ENCODE measurements around the gene FCHO2. TPM values are rescaled to one million over a fixed set of nuclear protein-coding genes. Genes with fewer than 3 reads are reported as not detected.
A peak's percentile ranks its signal among the peaks of the same experiment; 100 is the strongest.
"Not testable (repeated sequence)": the region's sequence is repeated elsewhere in the genome, so short reads cannot be mapped to it uniquely, and the experiment has no call there.

FCHO2 gene
- total RNA-seq, 1 donor from 2014 or later = 32.4 TPM

DNA sequence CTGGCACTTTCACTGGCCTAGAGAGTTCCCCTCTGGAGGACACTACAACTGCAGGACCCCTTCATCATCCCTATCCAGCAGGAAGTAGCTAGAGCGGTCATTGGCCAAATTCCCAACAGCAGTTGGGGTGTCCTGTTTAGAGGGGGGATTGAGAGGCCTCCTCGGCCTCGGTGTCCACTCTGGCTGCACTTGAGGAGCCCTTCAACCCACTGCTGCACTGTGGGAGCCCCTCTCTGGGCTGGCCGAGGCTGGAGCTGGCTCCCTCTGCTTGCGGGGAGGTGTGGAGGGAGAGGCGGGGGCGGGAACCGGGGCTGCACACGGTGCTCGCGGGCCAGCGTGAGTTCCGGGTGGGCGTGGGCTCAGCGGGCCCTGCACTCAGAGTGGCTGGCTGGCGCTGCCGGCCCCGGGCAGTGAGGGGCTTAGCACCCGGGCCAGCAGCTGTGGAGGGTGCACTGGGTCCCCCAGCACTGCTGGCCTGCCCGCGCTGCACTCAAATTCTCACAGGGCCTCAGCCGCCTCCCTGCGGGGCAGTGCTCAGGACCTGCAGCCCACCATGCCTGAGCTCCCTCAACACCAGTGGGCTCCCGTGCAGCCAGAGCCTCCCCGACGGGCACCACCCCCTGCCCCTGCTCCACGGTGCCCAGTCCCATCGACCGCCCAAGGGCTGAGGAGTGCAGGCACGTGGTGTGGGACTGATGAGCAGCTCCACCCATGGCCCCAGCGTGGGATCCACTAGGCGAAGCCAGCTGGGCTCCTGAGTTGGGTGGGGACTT is 20.7 kb upstream of the FCHO2 start:
- H3K27me3 ChIP-seq (ENCODE audit: control insufficient read depth in 3 of 3, insufficient read depth in 3 of 3, low read length in 3 of 3); H3K4me1 ChIP-seq (ENCODE audit: control insufficient read depth in 3 of 3, insufficient read depth in 3 of 3, low read length in 3 of 3); H3K4me3 ChIP-seq (ENCODE audit: low read length in 3 of 3); H3K9ac ChIP-seq (ENCODE audit: low read depth in 1 of 3, low read length in 3 of 3); H3K27ac ChIP-seq (ENCODE audit: low read depth, low read length); H3K9me3 ChIP-seq (ENCODE audit: control insufficient read depth in 3 of 3, low read length in 3 of 3); H3K36me3 ChIP-seq (ENCODE audit: control insufficient read depth in 3 of 3, insufficient read depth in 3 of 3, low read length in 3 of 3): not testable (repeated sequence)

DNA sequence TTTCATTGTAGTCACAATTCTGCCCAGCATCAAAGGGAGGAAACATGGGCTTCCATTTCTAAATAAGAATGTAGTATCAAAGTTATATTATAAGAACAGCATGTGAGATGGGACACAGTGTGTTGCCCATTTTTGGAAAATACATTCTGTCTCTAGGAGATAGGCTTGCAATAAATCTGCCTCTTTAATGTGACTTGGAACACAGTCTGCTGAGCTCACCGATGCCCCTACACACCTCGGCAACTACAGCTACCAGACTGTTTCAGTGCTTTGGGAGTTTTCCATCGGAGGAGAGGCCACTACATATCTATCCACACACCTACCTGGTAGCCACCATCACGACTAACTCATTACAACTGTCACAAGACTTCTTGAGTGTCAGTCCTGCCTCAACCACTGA is 18.9 kb upstream of the FCHO2 start:
- H3K36me3 ChIP-seq (ENCODE audit: control insufficient read depth in 3 of 3, insufficient read depth in 3 of 3, low read length in 3 of 3) = no peaks in the 10 kb centered on the region
- no peak overlapping the region for H3K27ac ChIP-seq (ENCODE audit: low read depth, low read length)

GRCh38 chr5:72937517-72938061 is 18.3 kb upstream of the FCHO2 start:
- H3K9ac ChIP-seq (ENCODE audit: low read depth in 1 of 3, low read length in 3 of 3) = no peak overlapping the region
- H3K36me3 ChIP-seq (ENCODE audit: control insufficient read depth in 3 of 3, insufficient read depth in 3 of 3, low read length in 3 of 3) = no peaks in the 10 kb centered on the region
- H3K27ac ChIP-seq (ENCODE audit: low read depth, low read length) = peak overlapping the region; percentile 15
- H3K4me3 ChIP-seq (ENCODE audit: low read length in 3 of 3) = peak overlapping the region in 1 of 3 donors; percentile 8
- H3K4me1 ChIP-seq (ENCODE audit: control insufficient read depth in 3 of 3, insufficient read depth in 3 of 3, low read length in 3 of 3) = peaks cover 0 to 4% (median 2%) of the 10 kb centered on the region in 3 donors
- H3K27me3 ChIP-seq (ENCODE audit: control insufficient read depth in 3 of 3, insufficient read depth in 3 of 3, low read length in 3 of 3) = no peaks in the 10 kb centered on the region
- H3K9me3 ChIP-seq (ENCODE audit: control insufficient read depth in 3 of 3, low read length in 3 of 3) = no peaks in the 10 kb centered on the region

More for the DNA sequence above, 18.9 kb upstream of the FCHO2 start:
- Histone ChIP-seq H3K4me3 (ENCODE audit: low read length in 3 of 3) (no peak overlapping the region), H3K27me3 (ENCODE audit: control insufficient read depth in 3 of 3, insufficient read depth in 3 of 3, low read length in 3 of 3) (no peaks in the 10 kb centered on the region), H3K9me3 (ENCODE audit: control insufficient read depth in 3 of 3, low read length in 3 of 3) (no peaks in the 10 kb centered on the region), H3K4me1 (ENCODE audit: control insufficient read depth in 3 of 3, insufficient read depth in 3 of 3, low read length in 3 of 3) (peaks cover 0 to 4% (median 2%) of the 10 kb centered on the region in 3 donors), H3K9ac (ENCODE audit: low read depth in 1 of 3, low read length in 3 of 3) (no peak overlapping the region)

DNA sequence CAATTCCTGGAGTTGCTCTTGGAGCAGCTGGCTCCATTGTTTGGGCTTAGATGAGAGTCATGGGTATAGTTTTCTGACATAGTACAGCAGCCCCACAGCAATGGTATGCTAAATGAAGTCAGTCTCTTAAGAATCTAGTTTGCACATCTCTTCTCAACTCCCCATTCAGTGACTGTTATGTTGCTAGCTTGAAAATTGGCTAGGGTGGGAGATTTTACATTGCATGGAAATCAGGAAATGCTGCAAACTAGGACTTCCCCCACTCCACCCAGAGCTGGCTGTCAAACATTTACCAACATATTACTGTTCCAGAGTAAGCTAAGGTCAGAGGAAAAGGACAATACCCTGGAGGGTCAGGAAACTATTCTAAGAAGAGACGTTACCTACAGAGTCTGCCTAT is 17.6 kb upstream of the FCHO2 start:
- Histone ChIP-seq H3K9ac (ENCODE audit: low read depth in 1 of 3, low read length in 3 of 3) (no peak overlapping the region), H3K4me1 (ENCODE audit: control insufficient read depth in 3 of 3, insufficient read depth in 3 of 3, low read length in 3 of 3) (peaks cover 0 to 4% (median 2%) of the 10 kb centered on the region in 3 donors), H3K4me3 (ENCODE audit: low read length in 3 of 3) (no peak overlapping the region), H3K36me3 (ENCODE audit: control insufficient read depth in 3 of 3, insufficient read depth in 3 of 3, low read length in 3 of 3) (no peaks in the 10 kb centered on the region), H3K27ac (ENCODE audit: low read depth, low read length) (peak overlapping the region; percentile 15), H3K27me3 (ENCODE audit: control insufficient read depth in 3 of 3, insufficient read depth in 3 of 3, low read length in 3 of 3) (no peaks in the 10 kb centered on the region), H3K9me3 (ENCODE audit: control insufficient read depth in 3 of 3, low read length in 3 of 3) (no peaks in the 10 kb centered on the region)

GRCh38 chr5:72940082-72940481 is 15.8 kb upstream of the FCHO2 start:
- H3K27ac ChIP-seq (ENCODE audit: low read depth, low read length) = no peak overlapping the region
- no peak overlapping the region for H3K9ac ChIP-seq (ENCODE audit: low read depth in 1 of 3, low read length in 3 of 3)
- H3K36me3 ChIP-seq (ENCODE audit: control insufficient read depth in 3 of 3, insufficient read depth in 3 of 3, low read length in 3 of 3) = no peaks in the 10 kb centered on the region

GRCh38 chr5:72943307-72943706 is 12.5 kb upstream of the FCHO2 start:
- H3K27ac ChIP-seq (ENCODE audit: low read depth, low read length) = no peak overlapping the region
- H3K4me3 ChIP-seq (ENCODE audit: low read length in 3 of 3) = no peak overlapping the region
- no peaks in the 10 kb centered on the region for H3K4me1 ChIP-seq (ENCODE audit: control insufficient read depth in 3 of 3, insufficient read depth in 3 of 3, low read length in 3 of 3)
- H3K9me3 ChIP-seq (ENCODE audit: control insufficient read depth in 3 of 3, low read length in 3 of 3) = no peaks in the 10 kb centered on the region
- H3K27me3 ChIP-seq (ENCODE audit: control insufficient read depth in 3 of 3, insufficient read depth in 3 of 3, low read length in 3 of 3) = no peaks in the 10 kb centered on the region
- H3K36me3 ChIP-seq (ENCODE audit: control insufficient read depth in 3 of 3, insufficient read depth in 3 of 3, low read length in 3 of 3) = no peaks in the 10 kb centered on the region
- H3K9ac ChIP-seq (ENCODE audit: low read depth in 1 of 3, low read length in 3 of 3) = no peak overlapping the region

More at GRCh38 chr5:72940082-72940481, 15.8 kb upstream of the FCHO2 start:
- Histone ChIP-seq H3K4me3 (ENCODE audit: low read length in 3 of 3) (no peak overlapping the region), H3K9me3 (ENCODE audit: control insufficient read depth in 3 of 3, low read length in 3 of 3) (no peaks in the 10 kb centered on the region), H3K27me3 (ENCODE audit: control insufficient read depth in 3 of 3, insufficient read depth in 3 of 3, low read length in 3 of 3) (no peaks in the 10 kb centered on the region), H3K4me1 (ENCODE audit: control insufficient read depth in 3 of 3, insufficient read depth in 3 of 3, low read length in 3 of 3) (peaks cover 0 to 4% (median 2%) of the 10 kb centered on the region in 3 donors)

DNA sequence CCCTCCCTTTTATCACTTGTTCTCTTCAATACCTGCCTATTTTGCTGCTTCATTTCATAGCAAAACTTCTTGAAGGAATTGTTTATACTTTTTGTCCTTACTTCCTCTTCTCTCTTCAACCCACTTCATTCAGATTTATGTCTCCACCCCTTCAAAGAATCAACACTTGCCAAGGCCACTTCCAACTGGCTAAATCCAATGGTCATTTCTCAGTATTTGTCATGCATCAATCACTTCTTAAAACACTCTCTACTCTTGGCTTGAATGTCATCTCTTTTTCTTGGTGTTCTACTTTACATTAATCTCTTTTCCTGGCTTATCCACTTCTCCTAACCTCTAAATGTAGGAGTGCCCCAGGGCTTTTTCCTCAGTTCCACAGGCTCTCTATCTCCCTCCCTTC is 8.3 kb upstream of the FCHO2 start:
- Histone ChIP-seq H3K36me3 (ENCODE audit: control insufficient read depth in 3 of 3, insufficient read depth in 3 of 3, low read length in 3 of 3) (no peaks in the 10 kb centered on the region), H3K9ac (ENCODE audit: low read depth in 1 of 3, low read length in 3 of 3) (no peak overlapping the region), H3K27ac (ENCODE audit: low read depth, low read length) (no peak overlapping the region), H3K9me3 (ENCODE audit: control insufficient read depth in 3 of 3, low read length in 3 of 3) (no peaks in the 10 kb centered on the region), H3K4me3 (ENCODE audit: low read length in 3 of 3) (no peak overlapping the region), H3K27me3 (ENCODE audit: control insufficient read depth in 3 of 3, insufficient read depth in 3 of 3, low read length in 3 of 3) (no peaks in the 10 kb centered on the region), H3K4me1 (ENCODE audit: control insufficient read depth in 3 of 3, insufficient read depth in 3 of 3, low read length in 3 of 3) (no peaks in the 10 kb centered on the region)

GRCh38 chr5:72949481-72949880 is 6.4 kb upstream of the FCHO2 start:
- Histone ChIP-seq H3K27me3 (ENCODE audit: control insufficient read depth in 3 of 3, insufficient read depth in 3 of 3, low read length in 3 of 3) (no peaks in the 10 kb centered on the region), H3K4me3 (ENCODE audit: low read length in 3 of 3) (no peak overlapping the region), H3K36me3 (ENCODE audit: control insufficient read depth in 3 of 3, insufficient read depth in 3 of 3, low read length in 3 of 3) (no peaks in the 10 kb centered on the region), H3K9me3 (ENCODE audit: control insufficient read depth in 3 of 3, low read length in 3 of 3) (no peaks in the 10 kb centered on the region), H3K4me1 (ENCODE audit: control insufficient read depth in 3 of 3, insufficient read depth in 3 of 3, low read length in 3 of 3) (peaks cover under 1 to 3% (median under 1%) of the 10 kb centered on the region in 3 donors), H3K27ac (ENCODE audit: low read depth, low read length) (no peak overlapping the region), H3K9ac (ENCODE audit: low read depth in 1 of 3, low read length in 3 of 3) (no peak overlapping the region)

GRCh38 chr5:72951671-72952468 is 4.0 kb upstream of the FCHO2 start:
- no peaks in the 10 kb centered on the region for H3K27me3 ChIP-seq (ENCODE audit: control insufficient read depth in 3 of 3, insufficient read depth in 3 of 3, low read length in 3 of 3)
- no peak overlapping the region for H3K4me3 ChIP-seq (ENCODE audit: low read length in 3 of 3)
- H3K27ac ChIP-seq (ENCODE audit: low read depth, low read length) = peak overlapping the region; percentile 18
- H3K36me3 ChIP-seq (ENCODE audit: control insufficient read depth in 3 of 3, insufficient read depth in 3 of 3, low read length in 3 of 3) = no peaks in the 10 kb centered on the region
- H3K9ac ChIP-seq (ENCODE audit: low read depth in 1 of 3, low read length in 3 of 3) = no peak overlapping the region
- H3K4me1 ChIP-seq (ENCODE audit: control insufficient read depth in 3 of 3, insufficient read depth in 3 of 3, low read length in 3 of 3) = peaks cover 7 to 14% (median 9%) of the 10 kb centered on the region in 3 donors
- no peaks in the 10 kb centered on the region for H3K9me3 ChIP-seq (ENCODE audit: control insufficient read depth in 3 of 3, low read length in 3 of 3)

- Histone ChIP-seq H3K9ac (ENCODE audit: low read depth in 1 of 3, low read length in 3 of 3) (no peak overlapping the region), H3K27ac (ENCODE audit: low read depth, low read length) (peak overlapping the region; percentile 96)
Observed at GRCh38 chr5:72954389-72954788, 1.5 kb upstream of the FCHO2 start.

More at GRCh38 chr5:72954389-72954788, 1.5 kb upstream of the FCHO2 start:
- Histone ChIP-seq H3K27me3 (ENCODE audit: control insufficient read depth in 3 of 3, insufficient read depth in 3 of 3, low read length in 3 of 3) (no peaks in the 10 kb centered on the region), H3K4me3 (ENCODE audit: low read length in 3 of 3) (peak overlapping the region in 1 of 3 donors; percentile 90), H3K9me3 (ENCODE audit: control insufficient read depth in 3 of 3, low read length in 3 of 3) (no peaks in the 10 kb centered on the region), H3K36me3 (ENCODE audit: control insufficient read depth in 3 of 3, insufficient read depth in 3 of 3, low read length in 3 of 3) (no peaks in the 10 kb centered on the region), H3K4me1 (ENCODE audit: control insufficient read depth in 3 of 3, insufficient read depth in 3 of 3, low read length in 3 of 3) (peaks cover 14 to 21% (median 16%) of the 10 kb centered on the region in 3 donors)
